Embryonic facial prominence (tissue), 1 donor: ENCODE data around the gene WDR46.
"Not testable (repeated sequence)": the region's sequence is repeated elsewhere in the genome, so short reads cannot be mapped to it uniquely, and the experiment has no call there.

ENCODE experiments used
- DNase-seq: peaks from one replicate; pipeline ENCODE4 v3.0.0-alpha.2; 2016; ENCODE audit errors: extremely low spot score

The WDR46 gene

GRCh38 chr6:33271117-33271467 lies 17.9 kb downstream of the WDR46 start:
- no peak for DNase-seq

- DNase-seq = no peak
These were observed 25.0 kb downstream of the WDR46 start for GRCh38 chr6:33264015-33264414.

- not testable (repeated sequence) for DNase-seq
These were observed 26.5 kb downstream of the WDR46 start for GRCh38 chr6:33262490-33262889.

GRCh38 chr6:33259032-33259431 lies 30.0 kb downstream of the WDR46 start:
- DNase-seq = no peak

- DNase-seq = no peak
These were observed 34.4 kb downstream of the WDR46 start for GRCh38 chr6:33254591-33254990.

- DNase-seq = no peak
These were observed 36.3 kb downstream of the WDR46 start for GRCh38 chr6:33252759-33253158.

- no peak for DNase-seq
These were observed 37.5 kb downstream of the WDR46 start for GRCh38 chr6:33251395-33252012.

- DNase-seq = no peak
These were observed 38.3 kb downstream of the WDR46 start for GRCh38 chr6:33250731-33251130.

- no peak for DNase-seq
These were observed 39.1 kb downstream of the WDR46 start for GRCh38 chr6:33249732-33250630.

- DNase-seq = peak; percentile 100
These were observed 39.9 kb downstream of the WDR46 start for GRCh38 chr6:33248932-33249731.

GRCh38 chr6:33248643-33248931 lies 40.5 kb downstream of the WDR46 start:
- no peak for DNase-seq

- peak; percentile 74 for DNase-seq
These were observed 40.9 kb downstream of the WDR46 start for GRCh38 chr6:33247977-33248642.

GRCh38 chr6:33243476-33243875 lies 45.6 kb downstream of the WDR46 start:
- no peak for DNase-seq

- DNase-seq = no peak
These were observed 47.1 kb downstream of the WDR46 start for GRCh38 chr6:33241968-33242367.

- no peak for DNase-seq
These were observed 51.3 kb downstream of the WDR46 start for GRCh38 chr6:33237741-33238140.

- no peak for DNase-seq
These were observed 52.2 kb downstream of the WDR46 start for GRCh38 chr6:33236852-33237251.

GRCh38 chr6:33236328-33236727 lies 52.7 kb downstream of the WDR46 start:
- no peak for DNase-seq

GRCh38 chr6:33235221-33235634 lies 53.8 kb downstream of the WDR46 start:
- DNase-seq = no peak
